ENCODE measurements around the gene ARL11.

ARL11 gene

DNA sequence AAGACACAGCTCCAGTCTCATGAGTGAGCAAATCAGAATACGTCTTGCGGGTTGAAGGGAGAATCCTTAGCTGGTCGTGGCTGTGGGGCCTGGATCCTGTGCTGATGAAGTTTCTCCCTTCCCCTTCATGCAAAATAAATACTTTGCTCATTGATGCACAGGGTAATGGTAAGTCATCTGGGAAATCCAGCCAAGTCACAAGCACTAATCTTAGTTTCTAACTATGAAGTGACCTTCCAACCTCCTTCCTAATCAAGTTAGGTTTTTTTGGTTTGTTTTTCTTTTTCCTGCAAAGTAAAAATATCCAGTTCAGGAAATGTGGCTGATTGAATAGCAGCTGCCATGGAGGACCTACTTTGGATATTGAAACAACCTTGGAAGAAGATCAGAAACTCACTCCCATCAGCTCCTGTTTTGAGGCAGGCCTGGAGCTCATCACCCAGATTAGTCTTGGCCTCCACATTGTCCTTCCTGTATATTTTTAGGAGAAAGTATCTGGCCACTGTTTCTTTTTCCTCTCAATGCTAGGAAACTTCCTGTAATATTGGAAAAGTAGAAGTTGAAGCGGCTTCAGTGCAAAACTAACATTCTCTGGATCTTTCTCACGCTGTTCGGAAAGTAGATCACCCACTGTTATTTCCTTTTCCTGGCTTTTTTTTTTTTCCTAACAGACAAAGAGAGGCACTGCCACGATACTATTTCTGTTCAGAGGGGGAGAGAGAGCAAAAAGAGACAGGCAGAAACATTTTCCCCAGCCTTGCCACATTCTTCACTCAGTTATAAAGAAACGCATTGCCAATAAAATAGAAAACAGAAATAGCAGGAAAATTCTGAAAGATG lies 12.3 kb upstream of the ARL11 start:
- no peak for DNase-seq

DNA sequence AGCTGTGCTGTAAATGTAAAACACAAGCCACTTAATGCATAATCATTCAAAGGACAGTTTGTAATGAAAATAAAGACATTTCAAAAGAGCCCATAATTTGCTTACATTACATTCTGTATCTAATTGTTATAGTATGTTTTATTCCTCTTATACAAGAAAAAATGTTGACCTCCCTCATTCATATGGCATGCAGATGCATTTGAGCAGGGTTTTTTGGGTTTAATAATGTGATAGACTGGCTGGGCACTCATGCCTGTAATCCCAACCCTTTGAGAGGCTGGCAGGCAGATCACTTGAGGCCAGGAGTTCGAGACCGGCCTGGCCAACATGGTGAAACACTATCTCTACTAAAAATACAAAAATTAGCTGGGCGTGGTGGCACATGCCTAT lies 11.6 kb upstream of the ARL11 start:
- no peak for DNase-seq

DNA sequence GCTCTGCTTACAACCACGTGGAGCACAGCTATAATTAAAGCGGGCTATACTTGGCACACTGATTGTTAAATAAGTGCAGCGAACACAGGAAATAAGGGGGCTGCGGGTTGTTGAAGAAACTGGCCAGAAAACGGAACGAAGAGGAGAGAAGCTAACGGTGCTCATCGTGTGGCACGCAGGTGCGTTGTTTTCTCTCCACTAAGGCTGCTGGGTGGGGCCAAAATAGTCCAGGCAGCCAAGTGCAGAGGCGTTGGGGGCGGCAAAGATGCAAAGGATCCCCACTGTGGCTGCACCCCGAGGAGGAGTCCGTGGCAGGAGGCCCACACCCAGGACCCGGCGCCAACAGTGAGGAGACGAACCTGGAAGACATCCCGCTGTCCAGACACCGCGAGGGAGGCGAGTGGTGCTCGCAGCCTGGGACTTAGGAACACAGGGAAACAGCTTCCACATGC lies 8.1 kb upstream of the ARL11 start:
- no peak for DNase-seq

DNA sequence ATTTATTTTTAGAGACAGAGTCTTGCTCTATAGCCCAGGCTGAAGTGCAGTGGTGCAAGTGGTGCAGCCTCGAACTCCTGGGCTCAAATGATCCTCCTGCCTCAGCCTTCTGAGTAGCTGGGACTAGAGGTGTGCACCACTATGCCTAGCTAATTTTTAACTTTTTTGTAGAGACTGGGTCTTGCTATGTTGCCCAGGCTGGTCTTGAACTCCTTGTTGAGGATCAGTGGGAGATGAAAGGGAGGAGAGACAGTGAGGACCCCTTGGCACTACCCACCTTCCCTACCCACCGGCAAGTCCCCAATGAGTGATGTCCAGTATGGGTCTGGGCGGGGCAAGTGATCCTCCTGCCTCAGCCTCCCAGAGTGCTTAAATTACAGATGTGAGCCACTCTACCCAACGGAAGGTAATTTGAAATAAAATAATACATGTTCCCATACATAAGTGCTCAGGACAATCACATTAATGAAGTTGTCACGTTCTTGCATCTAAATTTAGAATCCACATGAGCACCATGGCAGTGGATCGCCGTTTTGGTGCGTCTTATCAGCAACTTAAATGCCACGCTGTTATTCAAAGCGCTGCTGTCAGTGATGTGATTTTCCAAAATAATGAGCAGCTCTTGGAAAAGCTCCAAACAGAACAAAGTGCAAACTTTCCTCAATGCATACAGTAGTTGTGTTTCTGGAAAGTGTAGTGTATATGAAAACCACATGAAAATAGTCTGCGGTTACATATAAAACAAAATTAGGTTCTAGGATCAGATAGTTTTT lies 5.9 kb upstream of the ARL11 start:
- DNase-seq: no peak

DNA sequence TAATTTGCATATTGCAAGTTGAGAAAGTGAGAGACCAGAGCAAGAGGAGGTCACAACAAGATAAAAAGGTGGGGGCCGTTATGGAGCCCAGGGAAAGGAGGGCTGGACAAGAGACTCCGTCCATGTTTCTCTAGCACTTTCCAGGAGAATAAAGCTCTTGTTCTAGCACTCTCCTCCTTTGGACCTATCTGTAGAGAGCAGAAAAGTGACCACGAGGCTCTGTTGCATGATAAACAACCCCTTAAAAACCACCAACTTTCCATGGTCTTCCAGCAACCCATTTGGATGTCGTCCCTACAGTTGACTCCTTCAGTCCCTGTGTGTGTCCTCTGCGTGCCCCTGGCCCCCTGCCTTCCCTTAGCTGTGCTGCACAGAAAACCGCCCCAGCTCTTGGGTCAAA lies 4.1 kb upstream of the ARL11 start:
- DNase-seq: no peak

DNA sequence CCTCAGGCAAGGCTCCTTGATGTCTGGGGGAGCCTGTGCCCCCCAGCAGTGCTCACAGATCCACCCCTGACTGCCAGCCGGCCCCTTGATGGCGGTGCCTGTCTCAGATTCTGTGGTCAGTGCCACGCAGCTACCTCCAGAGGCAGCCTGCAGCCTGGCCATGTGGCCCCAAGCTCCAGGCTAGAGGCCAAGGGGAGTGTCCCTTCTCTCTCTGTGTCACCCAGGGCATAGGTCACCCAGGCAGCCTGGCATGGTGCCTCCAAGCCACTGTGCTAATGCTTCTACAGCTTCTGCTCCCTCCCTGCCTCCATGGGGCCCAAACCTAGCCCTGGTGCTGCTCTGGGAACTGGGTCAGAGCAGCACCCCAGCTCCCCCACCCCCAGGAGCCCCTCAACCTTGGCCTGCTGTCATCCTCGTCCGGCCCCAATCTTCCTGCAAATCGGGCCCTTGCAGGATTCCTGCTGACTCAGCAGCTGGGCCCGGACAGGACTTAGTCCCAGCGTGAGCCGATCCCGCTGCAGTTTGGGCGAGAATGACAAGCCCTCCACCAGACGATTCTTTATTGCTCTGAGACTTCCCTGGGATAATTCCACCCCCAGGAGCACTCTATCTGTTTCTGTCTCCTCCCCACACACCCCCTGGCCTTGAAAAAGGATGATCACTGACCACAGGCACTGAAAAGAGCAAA lies 2.8 kb upstream of the ARL11 start:
- DNase-seq: no peak

DNA sequence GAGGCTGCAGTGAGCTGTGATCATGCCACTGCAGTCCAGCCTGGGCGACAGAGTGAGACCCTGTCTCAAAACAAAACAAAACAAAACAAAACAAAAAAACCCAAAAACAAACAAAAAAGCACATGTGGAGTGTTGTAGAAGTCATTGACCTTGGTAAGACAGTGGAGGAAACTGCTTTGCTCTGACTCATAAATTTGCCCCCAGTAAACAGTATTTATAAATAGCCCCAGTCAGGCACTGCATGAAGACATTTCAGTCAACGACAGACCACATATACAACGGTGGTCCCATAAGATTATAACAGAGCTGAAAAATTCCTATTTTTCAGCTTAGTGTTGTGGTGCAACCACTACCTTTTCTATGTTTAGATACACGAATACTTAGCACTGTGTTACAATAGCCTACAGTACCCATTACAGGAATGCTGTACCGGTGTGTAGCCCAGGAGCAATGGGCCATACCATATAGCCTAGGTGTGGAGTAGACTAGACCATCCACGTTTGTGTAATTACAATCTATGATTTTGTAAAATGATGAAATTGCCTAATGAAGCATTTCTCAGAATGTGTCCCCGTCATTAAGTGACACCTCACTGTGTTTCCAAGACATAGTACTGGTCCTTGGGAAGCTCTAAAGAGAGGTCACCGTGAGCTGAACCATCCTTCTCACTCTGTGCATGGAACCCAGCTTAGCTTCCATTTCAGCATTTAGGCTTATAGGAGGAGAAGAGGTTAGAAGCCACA lies 1.1 kb downstream of the ARL11 start:
- DNase-seq: no peak

DNA sequence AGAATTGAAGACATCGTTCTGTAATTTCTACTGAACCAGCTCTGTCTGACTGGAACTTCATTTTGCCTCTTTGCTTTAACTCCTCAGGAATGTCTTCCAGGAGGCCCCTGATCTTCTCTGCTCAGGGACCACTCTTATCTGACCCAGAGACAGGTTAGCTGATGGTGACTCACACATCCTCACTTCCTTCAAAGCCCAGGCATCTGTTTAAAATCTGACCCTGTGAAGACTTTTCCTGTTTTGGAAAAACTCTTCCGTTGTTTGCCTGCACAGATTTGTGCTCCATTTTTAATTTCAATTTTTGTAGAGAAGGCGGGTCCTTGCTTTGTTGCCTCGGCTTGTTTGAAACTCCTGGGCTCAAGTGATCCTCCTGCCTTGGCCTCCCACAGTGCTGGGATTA lies 1.6 kb downstream of the ARL11 start:
- DNase-seq: no peak

DNA sequence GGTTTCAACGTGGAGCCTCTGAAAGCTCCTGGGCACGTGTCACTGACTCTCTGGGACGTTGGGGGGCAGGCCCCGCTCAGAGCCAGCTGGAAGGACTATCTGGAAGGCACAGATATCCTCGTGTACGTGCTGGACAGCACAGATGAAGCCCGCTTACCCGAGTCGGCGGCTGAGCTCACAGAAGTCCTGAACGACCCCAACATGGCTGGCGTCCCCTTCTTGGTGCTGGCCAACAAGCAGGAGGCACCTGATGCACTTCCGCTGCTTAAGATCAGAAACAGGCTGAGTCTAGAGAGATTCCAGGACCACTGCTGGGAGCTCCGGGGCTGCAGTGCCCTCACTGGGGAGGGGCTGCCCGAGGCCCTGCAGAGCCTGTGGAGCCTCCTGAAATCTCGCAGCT lies 2.3 kb downstream of the ARL11 start:
- no peak for DNase-seq

DNA sequence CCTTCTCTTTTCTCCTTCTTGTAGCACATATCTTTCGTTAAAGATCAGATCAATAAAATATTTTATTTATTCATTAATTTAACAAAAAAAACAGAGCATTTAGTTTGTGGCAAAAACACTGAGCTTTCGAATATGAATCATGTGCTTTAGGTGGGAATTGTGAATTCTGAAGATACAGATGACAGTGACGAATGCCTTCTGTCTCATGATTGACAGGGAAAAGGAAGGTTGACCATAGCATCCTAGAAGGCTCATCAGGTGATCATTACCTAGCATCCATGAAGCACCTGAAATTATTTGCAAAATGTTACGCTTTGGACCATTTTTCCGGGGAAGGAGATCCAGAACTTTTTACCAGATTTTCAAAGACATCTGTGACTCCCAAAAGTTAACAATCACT lies 3.8 kb downstream of the ARL11 start:
- DNase-seq: no peak

DNA sequence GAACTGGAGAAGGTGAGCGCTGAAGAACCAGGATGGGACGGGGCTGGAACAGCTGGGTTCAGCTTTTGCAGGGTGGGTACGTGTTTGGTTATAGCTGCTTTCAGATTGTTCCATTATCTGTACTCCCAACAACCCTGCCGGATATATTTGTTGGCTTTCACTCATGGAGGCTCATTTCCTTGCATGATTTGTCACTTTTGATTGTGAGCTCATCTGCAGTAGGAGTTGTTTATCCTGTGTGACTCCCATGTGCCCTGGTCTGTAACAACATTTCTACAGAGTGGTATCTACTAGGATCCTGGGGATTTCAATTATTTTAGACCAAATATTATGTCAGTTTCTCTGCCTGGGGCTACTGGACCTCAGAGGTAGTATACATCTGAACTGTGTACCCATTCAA lies 5.4 kb downstream of the ARL11 start:
- DNase-seq: no peak

DNA sequence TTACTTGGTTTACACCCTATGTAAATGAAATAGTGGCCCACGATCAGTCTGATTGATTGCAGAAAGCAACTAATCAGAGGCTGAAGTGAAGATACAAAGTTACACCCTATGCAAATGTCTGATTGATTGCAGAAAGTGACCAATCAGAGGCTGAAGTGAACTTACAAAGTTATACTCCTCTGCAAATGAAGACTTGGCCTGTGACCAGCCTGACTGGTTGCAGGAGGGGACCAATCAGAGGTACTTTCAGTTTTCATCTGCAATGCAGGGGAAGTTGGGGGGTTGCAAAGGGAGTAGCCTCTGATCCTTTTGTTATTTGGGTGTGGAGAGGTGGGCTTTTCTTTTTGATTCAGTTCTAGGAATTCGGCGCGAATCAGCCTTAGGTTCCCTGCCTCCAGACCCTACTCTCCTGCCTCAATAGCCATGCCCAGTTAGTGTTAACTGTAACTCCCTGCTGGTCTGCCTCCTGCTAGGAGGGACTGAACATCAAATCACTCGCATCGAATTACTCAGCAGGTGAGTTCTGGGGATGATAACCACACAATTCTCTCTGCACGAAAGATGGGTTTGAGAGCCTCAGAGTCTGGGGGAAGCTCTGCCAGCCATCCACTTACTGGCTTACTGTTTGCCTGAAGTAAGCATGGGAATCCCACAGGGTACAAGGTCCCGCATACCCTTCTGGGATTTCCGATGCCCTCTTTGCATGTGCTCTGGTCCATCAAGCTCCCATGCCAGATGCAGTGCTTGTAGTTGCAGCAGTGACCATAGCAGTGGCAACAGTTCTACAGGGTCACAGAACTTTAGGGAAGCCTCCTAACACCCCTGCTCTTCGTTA lies 7.5 kb downstream of the ARL11 start:
- DNase-seq: peak; percentile 30

DNA sequence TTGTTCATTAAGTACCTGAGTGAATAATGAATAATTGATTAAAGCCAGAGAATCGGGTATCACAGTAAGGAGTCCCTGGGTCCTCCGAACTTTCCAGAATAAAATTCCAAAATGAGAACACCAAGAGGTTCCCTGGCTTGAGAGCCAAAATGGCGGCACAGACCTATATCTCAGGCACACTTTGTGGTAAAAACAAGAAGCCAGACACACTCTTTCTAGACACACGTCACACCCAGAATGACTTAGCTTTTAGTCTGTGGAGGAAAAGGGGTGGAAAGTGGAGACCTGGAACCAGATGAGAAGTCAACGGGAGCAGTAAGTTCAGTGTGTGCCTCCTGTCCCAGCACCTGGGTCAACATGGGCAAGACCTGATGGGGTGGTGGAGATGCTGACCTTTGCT lies 8.4 kb downstream of the ARL11 start:
- no peak for DNase-seq

DNA sequence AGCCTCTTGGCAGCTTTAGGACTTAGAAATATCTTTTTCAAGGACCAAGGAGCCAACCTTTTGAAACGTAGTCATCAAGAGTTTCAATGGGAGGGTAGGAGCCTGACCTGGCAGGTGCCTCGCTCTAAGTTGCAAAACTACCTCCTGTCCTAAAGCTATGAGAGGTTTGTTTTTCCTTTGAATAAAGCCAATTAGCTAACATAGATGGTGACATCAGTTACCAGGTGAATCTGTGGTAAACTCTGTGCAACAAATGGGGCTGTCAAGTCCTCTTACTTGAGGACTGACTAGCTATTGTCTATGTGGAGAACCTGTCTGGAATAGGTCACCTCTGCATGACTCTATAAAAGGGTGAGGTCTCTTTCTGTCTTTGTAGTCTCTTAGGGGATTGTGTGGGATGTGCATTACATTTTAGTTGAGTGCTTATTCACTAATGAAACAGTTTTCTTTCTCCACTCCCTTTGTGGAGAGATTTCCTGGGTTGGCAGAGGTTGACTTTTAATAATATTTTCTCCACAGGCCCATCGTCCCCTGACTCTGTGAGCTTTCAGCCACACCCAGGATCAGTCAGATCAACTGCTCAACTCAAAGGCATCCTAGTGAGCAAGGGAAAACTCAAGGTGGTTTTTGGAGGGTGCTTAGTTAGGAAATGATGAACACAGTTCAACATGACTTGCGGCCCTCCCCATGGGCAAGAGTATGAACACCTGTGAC lies 9.9 kb downstream of the ARL11 start:
- DNase-seq: no peak

DNA sequence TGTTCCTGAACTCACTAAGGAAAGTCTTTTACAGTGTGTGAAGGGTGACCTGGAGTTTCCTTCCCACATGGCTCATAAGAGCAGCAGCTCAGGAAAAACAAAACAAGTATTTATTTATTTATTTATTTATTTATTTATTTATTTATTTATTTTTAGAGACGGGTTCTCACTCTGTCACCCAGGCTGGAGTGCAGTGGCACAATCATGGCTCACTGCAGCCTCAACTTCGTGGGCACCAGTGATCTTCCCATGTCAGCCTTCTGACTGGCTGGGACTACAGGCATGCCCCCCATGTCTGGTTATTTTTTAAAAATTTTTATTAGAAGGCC lies 10.4 kb downstream of the ARL11 start:
- DNase-seq: no peak

DNA sequence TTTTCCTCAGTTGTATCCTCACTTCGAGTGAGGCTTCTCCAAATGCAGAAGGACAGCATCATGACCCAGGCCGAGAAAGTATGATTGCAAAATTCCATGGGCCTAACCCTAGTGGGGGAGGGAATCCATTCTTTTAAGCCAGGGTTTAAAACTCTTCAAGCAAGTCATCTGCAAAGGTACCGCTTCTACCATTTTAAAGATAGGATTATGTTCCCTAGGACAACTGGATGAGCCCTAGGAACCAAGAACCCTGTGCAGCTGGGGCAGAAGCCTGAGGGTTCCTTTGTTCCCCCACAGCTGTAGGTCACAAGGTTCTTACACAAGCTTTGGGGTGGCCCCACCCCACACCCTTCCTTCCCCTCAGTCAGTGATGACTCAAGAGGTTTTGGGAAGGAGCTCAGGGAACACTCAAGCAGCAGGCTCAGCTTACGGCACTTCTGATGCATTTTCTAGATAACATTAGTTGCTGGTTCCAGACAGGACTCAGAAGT lies 13.5 kb downstream of the ARL11 start:
- no peak for DNase-seq

DNA sequence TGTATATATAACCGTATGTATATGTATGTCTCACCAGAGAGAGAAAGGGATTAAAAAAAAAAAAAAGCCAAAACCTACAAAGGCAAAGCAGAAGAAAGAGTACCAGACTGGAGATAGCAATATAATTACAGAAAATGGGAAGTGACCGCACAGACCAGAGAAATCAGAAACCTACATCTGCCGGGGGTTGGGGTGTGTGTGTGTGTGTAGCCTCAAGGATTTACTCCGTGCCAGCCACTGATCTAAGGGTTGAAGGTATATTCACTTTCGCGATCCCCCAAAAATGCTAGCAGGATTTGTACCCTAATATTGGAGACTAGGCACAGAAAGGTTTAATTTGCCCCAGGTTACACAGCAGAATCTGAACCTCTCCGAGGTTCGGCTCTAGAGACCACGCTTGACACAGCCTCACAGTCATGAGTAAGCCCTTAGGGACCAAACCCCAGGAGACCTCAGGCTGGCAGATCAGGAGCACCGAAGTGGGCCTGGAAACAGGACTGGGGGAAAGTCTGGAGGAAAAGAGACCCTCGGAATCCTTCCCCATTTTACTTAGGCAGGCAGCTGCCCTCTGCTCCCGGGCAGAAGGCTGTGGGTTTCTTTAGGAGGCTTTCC lies 14.8 kb downstream of the ARL11 start:
- no peak for DNase-seq

DNA sequence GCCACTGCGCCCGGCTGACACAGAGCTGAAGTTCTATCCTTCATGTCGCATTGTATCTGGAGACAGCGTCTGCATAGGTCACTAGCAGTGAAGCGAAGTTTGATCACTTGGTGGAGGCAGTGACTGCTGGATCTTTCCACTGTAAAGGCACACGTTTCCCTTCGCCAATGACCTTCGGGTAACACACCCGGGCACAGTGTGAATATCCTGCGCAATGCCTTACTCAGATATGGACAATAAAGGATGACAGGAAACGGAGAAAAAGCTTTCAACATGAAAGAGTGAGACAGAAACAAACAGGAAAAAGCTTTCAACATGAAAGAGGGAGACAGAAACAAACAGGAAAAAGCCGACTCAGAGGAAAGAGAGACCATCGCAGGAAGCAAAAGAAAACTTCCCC lies 17.1 kb downstream of the ARL11 start:
- DNase-seq: no peak

DNA sequence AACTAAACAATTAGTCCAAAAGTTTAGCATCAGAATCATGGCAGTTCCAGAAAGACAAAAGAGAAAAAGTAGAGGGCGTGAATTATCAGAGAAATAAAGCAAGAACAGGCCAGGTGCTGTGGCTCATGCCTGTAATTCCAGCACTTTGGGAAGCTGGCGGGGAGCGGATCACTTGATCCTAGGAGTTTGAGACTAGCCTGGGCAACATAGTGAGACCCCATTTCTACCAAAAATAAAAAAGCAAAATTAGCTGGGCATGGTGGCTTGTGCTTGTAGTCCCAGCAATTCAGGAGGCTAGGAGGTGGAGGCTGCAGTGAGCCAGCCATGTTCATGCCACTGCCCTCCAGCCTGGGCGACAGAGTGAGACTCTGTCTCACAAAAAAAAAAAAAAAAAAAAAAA lies 18.4 kb downstream of the ARL11 start:
- no peak for DNase-seq

DNA sequence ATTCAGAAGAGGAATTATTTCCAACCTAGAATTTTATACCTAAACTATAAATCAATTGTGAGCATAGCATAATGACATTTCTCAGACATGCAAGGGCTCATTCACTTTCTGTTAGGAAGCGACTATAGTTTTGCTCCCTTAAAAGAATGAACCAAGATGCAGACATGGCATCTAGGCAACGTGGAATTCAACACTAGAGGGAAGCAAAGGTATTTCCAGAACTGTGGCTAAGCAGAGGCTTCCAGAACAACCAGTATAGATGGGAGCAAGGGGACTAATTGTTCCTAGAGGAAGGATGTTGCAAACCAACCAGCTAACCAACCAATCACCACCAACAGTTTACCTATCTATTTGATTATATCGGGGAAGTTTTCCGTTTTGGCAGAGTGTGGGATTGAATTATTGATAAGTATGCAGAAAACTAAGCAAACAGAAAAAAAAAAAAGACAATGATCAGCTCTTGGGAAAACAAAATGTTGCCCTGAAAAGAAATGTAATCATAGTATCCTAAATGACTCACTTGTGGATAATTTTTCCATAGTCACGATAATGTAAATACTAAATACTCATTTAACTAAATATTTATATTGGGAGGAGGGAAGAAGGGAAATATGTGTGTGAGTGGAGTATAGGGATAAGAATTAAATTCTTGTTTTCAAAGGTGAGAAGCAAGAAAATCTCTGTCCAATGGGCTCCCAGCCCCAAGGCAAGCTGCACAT lies 21.1 kb downstream of the ARL11 start:
- no peak for DNase-seq

Data from activated CD4-positive, alpha-beta T cell treated with anti-CD3 and anti-CD28 coated beads, Interleukin-2, amount 50 U/mL, for 16 hours (primary cell).